K562 (cell line): ENCODE data around the gene FANCD2OS. TPM values are rescaled to one million over a fixed set of nuclear protein-coding genes. Genes with fewer than 3 reads are reported as not detected.

ENCODE experiments used
- ATAC-seq: fragments of 200-7000 bp; cut with Tn5 transposase; 3 replicates; pipeline ENCODE4 v1.9.1; 2020; ENCODE audit warnings: moderate library complexity
- BruUV-seq: library from RNA; stranded (reverse); fragments of 400-500 nt; replicated peaks from 2 replicates; lab custom pipeline; 2021; lab: Mats Ljungman, UMichigan
- CTCF ChIA-PET: fragments of 300-600 bp; formaldehyde crosslinking; extraction: SDS; loops from one replicate; lab custom pipeline; 2021; ENCODE audit warnings: low intra/inter-chr PET ratio; lab: Yijun Ruan, JAX
- POLR2A ChIA-PET: fragments of 300-600, 350-650 bp; sonication (Branson Sonifier 250); formaldehyde crosslinking; extraction: SDS; loops from one replicate; lab custom pipeline; 2021; ENCODE audit warnings: antibody characterized with exemption, inconsistent platforms; lab: Yijun Ruan, JAX
- DNase-seq, 4 experiments: peaks; one replicate each; pipeline versions ENCODE4 v3.0.0 to v3.0.0-alpha.2; 2011 to 2018; ENCODE audit warnings: low spot score in 3 of 4, mixed read lengths in 3 of 4; ENCODE audit errors: extremely low read depth in 1 of 4
- FAIRE-seq: peaks from 2 replicates; lab custom pipeline; 2011; peaks lifted over from hg19 to GRCh38; lab: Jason Lieb, UNC
- H2AFZ ChIP-seq: 2 replicates; pipeline ENCODE4 v1.6.0; 2011; ENCODE audit warnings: low read depth, low read length, control low read depth, inconsistent platforms
- H3K27ac ChIP-seq: fragments of 200-600 bp; 3 replicates; pipeline ENCODE4 v1.8.0; 2011; ENCODE audit warnings: low read depth, mild to moderate bottlenecking, control low read depth, inconsistent platforms, low read length, moderate library complexity, mixed read lengths; ENCODE audit errors: extremely low read depth
- H3K27me3 ChIP-seq, 2 experiments: fragments of 300-600 bp in 1 of 2; 2 replicates in 1 of 2; 3 replicates in 1 of 2; pipeline versions ENCODE4 v1.6.0 to v1.8.0; 2011; ENCODE audit warnings: inconsistent platforms in 2 of 2, low read length in 2 of 2, mild to moderate bottlenecking in 1 of 2, mixed read lengths in 1 of 2, moderate library complexity in 1 of 2; ENCODE audit not compliant: control insufficient read depth in 2 of 2, insufficient read depth in 2 of 2
- H3K36me3 ChIP-seq: fragments of 300-600 bp; 3 replicates; pipeline ENCODE4 v1.8.0; 2011; ENCODE audit warnings: mild to moderate bottlenecking, low read length, inconsistent platforms; ENCODE audit not compliant: control insufficient read depth, insufficient read depth
- H3K4me1 ChIP-seq, 2 experiments: fragments of 200-600 bp in 1 of 2; replicated peaks in 1 of 2; 2 replicates in 1 of 2; 3 replicates in 1 of 2; pipeline versions ENCODE4 v1.5.1 to v1.8.0; 2011; ENCODE audit warnings: inconsistent platforms in 2 of 2, low read length in 2 of 2, mild to moderate bottlenecking in 1 of 2, mixed read lengths in 1 of 2, moderate library complexity in 1 of 2; ENCODE audit not compliant: control insufficient read depth in 2 of 2, insufficient read depth in 2 of 2
- H3K4me2 ChIP-seq: 2 replicates; pipeline ENCODE4 v1.6.1; 2011; ENCODE audit warnings: low read length, control low read depth, inconsistent platforms, mixed read lengths; ENCODE audit not compliant: insufficient read depth
- H3K4me3 ChIP-seq: fragments of 200-600 bp; sonication (generic), shearing (Covaris generic); 2 replicates; pipeline ENCODE4 v1.5.1; 2016; ENCODE audit warnings: control low read depth, inconsistent platforms
- H3K79me2 ChIP-seq: fragments of 200-600 bp; 3 replicates; pipeline ENCODE4 v1.8.0; 2011; ENCODE audit warnings: low read length, inconsistent platforms; ENCODE audit not compliant: control insufficient read depth, insufficient read depth
- H3K9ac ChIP-seq, 2 experiments: 2 replicates each; pipeline versions ENCODE4 v1.6.0 to v1.6.1; 2011; ENCODE audit warnings: low read depth in 2 of 2, low read length in 2 of 2, control low read depth in 1 of 2, inconsistent platforms in 1 of 2, mild to moderate bottlenecking in 1 of 2, mixed read lengths in 1 of 2; ENCODE audit not compliant: insufficient read depth in 1 of 2
- H3K9me1 ChIP-seq: one replicate; pipeline ENCODE4 v1.6.0; 2011; ENCODE audit warnings: inconsistent platforms, mild to moderate bottlenecking, low read length, moderate library complexity; ENCODE audit not compliant: control insufficient read depth, insufficient read depth
- H3K9me3 ChIP-seq: replicated peaks from 2 replicates; pipeline ENCODE4 v1.5.1; 2011; ENCODE audit warnings: low read depth, low read length, inconsistent platforms; ENCODE audit not compliant: control insufficient read depth, insufficient read depth
- H4K20me1 ChIP-seq: replicated peaks from 2 replicates; pipeline ENCODE4 v1.6.1; 2011; ENCODE audit warnings: low read length, inconsistent platforms, mixed read lengths; ENCODE audit not compliant: control insufficient read depth, insufficient read depth
- CHD7 ChIP-seq: fragments of 200-600 bp; sonication (generic); IDR thresholded peaks from one replicate; pipeline ENCODE4 v1.6.1; 2012; ENCODE audit warnings: mild to moderate bottlenecking, low read depth, low read length, inconsistent platforms
- PRDM10 ChIP-seq: fragments of 450-650 bp; IDR thresholded peaks from 2 replicates; pipeline ENCODE4 v1.6.1; 2018; ENCODE audit not compliant: partially characterized antibody
- PTRF ChIP-seq: fragments of 450-650 bp; IDR thresholded peaks from 2 replicates; pipeline ENCODE4 v1.6.1; 2016; ENCODE audit warnings: mild to moderate bottlenecking, missing genetic modification characterization, missing compliant biosample characterization
- RBBP5 ChIP-seq: fragments of 200-600 bp; sonication (generic); IDR thresholded peaks from 2 replicates; pipeline ENCODE4 v1.6.1; 2012; ENCODE audit warnings: borderline replicate concordance, mild to moderate bottlenecking, low read length, control low read depth, inconsistent platforms; ENCODE audit not compliant: insufficient read depth, poor library complexity, severe bottlenecking
- ZNF41 ChIP-seq: fragments of 250-450 bp; sonication (Bioruptor Pico); conservative IDR thresholded peaks from 2 replicates; pipeline ENCODE4 v1.4.0; 2020; ENCODE audit warnings: mild to moderate bottlenecking
- WGBS: fragments of 100-300 bp; shearing (Covaris generic); methylation state at CpG from one replicate; pipeline ENCODE4 v1.1.6; 2016; ENCODE audit warnings: low coverage, mixed read lengths; ENCODE audit not compliant: insufficient coverage; ENCODE audit errors: missing lambda C conversion rate; 5-methylcytosine and 5-hydroxymethylcytosine counted together
- in situ Hi-C: fragments of 300-500 bp; cut with MboI; formaldehyde crosslinking; loops from 4 replicates; pipeline ENCODE4 v1.15.0; 2018; ENCODE audit warnings: inconsistent platforms, mixed read lengths
- intact Hi-C: fragments of 100-400 bp; cut with micrococcal nuclease; formaldehyde crosslinking; loops from 2 replicates; pipeline ENCODE4 v1.14.2; 2022
- polyA plus RNA-seq, 8 experiments: library from polyadenylated mRNA; depleted of rRNA in 4 of 8; stranded (reverse) in 5 of 8; unstranded in 3 of 8; fragments of >200 nt; fragmentation: Nextera tagmentation in 2 of 8; fragmentation: Illumina TruSeq in 1 of 8; extraction: Ambion mirVana in 2 of 8; extraction: Trizol in 1 of 8; gene quantifications; 2 replicates each; pipeline versions ENCODE4 v1.2.1 to v1.2.3, GENCODE V29; 2011 to 2014; ENCODE audit warnings: inconsistent platforms in 1 of 8, missing spikeins in 1 of 8
- total RNA-seq, 7 experiments: library from RNA; depleted of rRNA in 6 of 7; stranded (reverse); fragments of >200 nt in 6 of 7; fragmentation: Illumina TruSeq in 2 of 7; extraction: Trizol in 2 of 7; gene quantifications; 2 replicates each; pipeline versions ENCODE4 v1.2.1 to v1.2.3, GENCODE V29; 2011 to 2021; ENCODE audit warnings: low replicate concordance in 1 of 7

FANCD2OS gene
- total and polyA plus RNA-seq, 9 of the 15 experiments (the other 6 are each of a cell fraction or from before 2014, with no cell fraction given) = not detected

GRCh38 chr3:10108091-10108490 is at the start of gene FANCD2OS (continued):
- no peak for TF ChIP-seq RBBP5
- no peak for TF ChIP-seq ZNF41 (CRISPR knock-in tag)

- Histone ChIP-seq H2AFZ (no peak overlapping the region), H4K20me1 (no peaks in the 10 kb centered on the region), H3K4me2 (no peak overlapping the region), H3K9ac (no peak overlapping the region), H3K9me3 (no peaks in the 10 kb centered on the region), H3K27me3 (no peaks in the 10 kb centered on the region), H3K27ac (no peak overlapping the region), H3K9me1 (no peaks in the 10 kb centered on the region), H3K4me3 (no peak overlapping the region), H3K4me1 (no peaks in the 10 kb centered on the region; a peak in 1 of 5 replicates), H3K79me2 (no peaks in the 10 kb centered on the region), H3K36me3 (peaks cover 16% of the 10 kb centered on the region; the same call in 2 of the 3 replicates)
- FAIRE-seq = no peak
- no peak for DNase-seq
- in situ Hi-C loops (no loop called here), intact Hi-C loops (no loop called here)
- no peak for ATAC-seq
- CTCF ChIA-PET = no interaction called here
- 46% methylated on average over 4 of the region's 4 CpGs for WGBS
- POLR2A ChIA-PET = no interaction called here
- no TSS peak for BruUV-seq
- TF ChIP-seq CHD7 = no peak
- TF ChIP-seq PRDM10 = peak; percentile 67
- TF ChIP-seq PTRF = no peak
These were observed 49.0 kb upstream of the FANCD2OS start for GRCh38 chr3:10157031-10157430.
